PC-9 (cell line): ENCODE data around the gene CALML5. TPM values are rescaled to one million over a fixed set of nuclear protein-coding genes. Genes with fewer than 3 reads are reported as not detected.

Experiments
- BruUV-seq: library from RNA; stranded (reverse); fragments of 400-500 nt; replicated peaks from 2 replicates; lab custom pipeline; 2021; lab: Mats Ljungman, UMichigan
- CTCF ChIA-PET: fragments of 300-600 bp; sonication (Branson Sonifier 250); formaldehyde crosslinking; loops from one replicate; lab custom pipeline; 2022; ENCODE audit warnings: antibody characterized with exemption; lab: Charles Lee
- POLR2A ChIA-PET: fragments of 300-600 bp; sonication (Branson Sonifier 250); formaldehyde crosslinking; loops from one replicate; lab custom pipeline; 2022; ENCODE audit warnings: antibody characterized with exemption; ENCODE audit not compliant: unreplicated experiment; lab: Charles Lee
- DNase-seq, 2 experiments: peaks; one replicate each; pipeline versions ENCODE4 v3.0.0 to v3.0.0-alpha.2; 2015 to 2022; ENCODE audit warnings: mixed read lengths in 1 of 2
- H2AFZ ChIP-seq: fragments of 200-600 bp; sonication (generic); 2 replicates; pipeline ENCODE4 v1.8.1; 2017; ENCODE audit warnings: antibody characterized with exemption
- H3F3A ChIP-seq: fragments of 200-600 bp; sonication (generic); 2 replicates; pipeline ENCODE4 v1.8.1; 2017; ENCODE audit warnings: antibody characterized with exemption, mild to moderate bottlenecking, low read depth; ENCODE audit not compliant: insufficient read depth
- H3K27ac ChIP-seq: fragments of 200-600 bp; sonication (generic); 2 replicates; pipeline ENCODE4 v1.6.1; 2016; ENCODE audit warnings: mixed run types
- H3K27me3 ChIP-seq: fragments of 200-600 bp; sonication (generic); 2 replicates; pipeline ENCODE4 v1.6.1; 2016; ENCODE audit warnings: low read depth, mixed run types; ENCODE audit not compliant: insufficient read depth
- H3K36me3 ChIP-seq: fragments of 200-600 bp; sonication (generic); 2 replicates; pipeline ENCODE4 v1.6.1; 2016; ENCODE audit warnings: low read depth, mixed run types
- H3K4me1 ChIP-seq: fragments of 200-600 bp; sonication (generic); replicated peaks from 2 replicates; pipeline ENCODE4 v1.6.1; 2016; ENCODE audit warnings: mixed run types; ENCODE audit not compliant: insufficient read depth
- H3K4me2 ChIP-seq: fragments of 200-600 bp; sonication (generic); 2 replicates; pipeline ENCODE4 v1.6.1; 2017; ENCODE audit warnings: mixed run types
- H3K4me3 ChIP-seq: fragments of 200-600 bp; sonication (generic); 2 replicates; pipeline ENCODE4 v1.6.1; 2016; ENCODE audit warnings: mixed run types
- H3K79me2 ChIP-seq: fragments of 200-600 bp; sonication (generic); 2 replicates; pipeline ENCODE4 v1.6.1; 2017; ENCODE audit warnings: low read depth, mixed run types
- H3K9me2 ChIP-seq: fragments of 200-600 bp; sonication (generic); 2 replicates; pipeline ENCODE4 v1.8.1; 2017; ENCODE audit warnings: mild to moderate bottlenecking; ENCODE audit not compliant: insufficient read depth
- H3K9me3 ChIP-seq: fragments of 200-600 bp; sonication (generic); 2 replicates; pipeline ENCODE4 v1.8.1; 2016; ENCODE audit warnings: low read depth; ENCODE audit not compliant: insufficient read depth
- H4K20me1 ChIP-seq: fragments of 200-600 bp; sonication (generic); 2 replicates; pipeline ENCODE4 v1.8.1; 2017; ENCODE audit not compliant: insufficient read depth
- EZH2 ChIP-seq: fragments of 200-600 bp; sonication (generic); IDR thresholded peaks from 2 replicates; pipeline ENCODE4 v1.8.0; 2017; ENCODE audit warnings: antibody characterized with exemption, low read depth
- intact Hi-C: fragments of 100-400 bp; cut with micrococcal nuclease; formaldehyde crosslinking; loops from one replicate; pipeline ENCODE4 v1.10.0; 2022; ENCODE audit not compliant: unreplicated experiment
- total RNA-seq: library from RNA; stranded (reverse); gene quantifications from 2 replicates; pipeline ENCODE4 v1.2.3, GENCODE V29; 2021
- TF ChIP-seq, protein P1 (sequence below): fragments of 200-600 bp; sonication (generic); conservative IDR thresholded peaks from 2 replicates; pipeline ENCODE4 v1.6.1; 2017; ENCODE audit warnings: mixed run types, antibody characterized with exemption, mild to moderate bottlenecking, moderate library complexity

Gene CALML5
- total RNA-seq, 1 experiment from 2014 or later = 3.0 TPM

DNA sequence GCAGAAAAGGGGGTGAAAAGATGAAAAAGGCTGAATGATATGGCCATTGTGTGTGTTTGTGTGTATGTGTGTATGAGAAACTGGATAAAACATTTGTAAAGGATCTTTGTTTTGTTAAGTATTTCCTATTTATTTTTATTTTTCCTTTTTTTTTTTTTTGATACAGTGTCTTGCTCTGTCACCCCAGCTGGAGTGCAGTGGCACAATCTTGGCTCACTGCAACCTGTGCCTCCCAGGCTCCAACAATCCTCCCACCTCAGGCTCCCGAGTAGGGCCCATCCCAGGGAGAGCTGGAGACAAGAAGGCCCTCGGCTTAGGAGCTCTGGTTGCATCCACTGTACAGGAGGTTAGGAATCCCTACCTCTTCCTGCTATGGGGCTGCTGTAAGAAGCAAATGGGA, 6.9 kb upstream of the CALML5 start:
- Histone ChIP-seq H3K9me3 (no peaks in the 10 kb centered on the region), H3F3A (no peaks in the 10 kb centered on the region), H3K27me3 (no peaks in the 10 kb centered on the region), H4K20me1 (no peaks in the 10 kb centered on the region), H3K79me2 (no peaks in the 10 kb centered on the region), H2AFZ (no peak overlapping the region), H3K9me2 (no peaks in the 10 kb centered on the region), H3K4me1 (peaks cover 43% of the 10 kb centered on the region), H3K4me3 (no peak overlapping the region), H3K27ac (no peak overlapping the region), H3K36me3 (no peaks in the 10 kb centered on the region), H3K4me2 (no peak overlapping the region)
- DNase-seq = no peak
- TF ChIP-seq EZH2 = no peak
- TF ChIP-seq, protein P1, sequence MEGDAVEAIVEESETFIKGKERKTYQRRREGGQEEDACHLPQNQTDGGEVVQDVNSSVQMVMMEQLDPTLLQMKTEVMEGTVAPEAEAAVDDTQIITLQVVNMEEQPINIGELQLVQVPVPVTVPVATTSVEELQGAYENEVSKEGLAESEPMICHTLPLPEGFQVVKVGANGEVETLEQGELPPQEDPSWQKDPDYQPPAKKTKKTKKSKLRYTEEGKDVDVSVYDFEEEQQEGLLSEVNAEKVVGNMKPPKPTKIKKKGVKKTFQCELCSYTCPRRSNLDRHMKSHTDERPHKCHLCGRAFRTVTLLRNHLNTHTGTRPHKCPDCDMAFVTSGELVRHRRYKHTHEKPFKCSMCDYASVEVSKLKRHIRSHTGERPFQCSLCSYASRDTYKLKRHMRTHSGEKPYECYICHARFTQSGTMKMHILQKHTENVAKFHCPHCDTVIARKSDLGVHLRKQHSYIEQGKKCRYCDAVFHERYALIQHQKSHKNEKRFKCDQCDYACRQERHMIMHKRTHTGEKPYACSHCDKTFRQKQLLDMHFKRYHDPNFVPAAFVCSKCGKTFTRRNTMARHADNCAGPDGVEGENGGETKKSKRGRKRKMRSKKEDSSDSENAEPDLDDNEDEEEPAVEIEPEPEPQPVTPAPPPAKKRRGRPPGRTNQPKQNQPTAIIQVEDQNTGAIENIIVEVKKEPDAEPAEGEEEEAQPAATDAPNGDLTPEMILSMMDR = no peak
- intact Hi-C loops = no loop called here
- BruUV-seq = no TSS peak
- POLR2A ChIA-PET = no interaction called here
- CTCF ChIA-PET = no interaction called here

DNA sequence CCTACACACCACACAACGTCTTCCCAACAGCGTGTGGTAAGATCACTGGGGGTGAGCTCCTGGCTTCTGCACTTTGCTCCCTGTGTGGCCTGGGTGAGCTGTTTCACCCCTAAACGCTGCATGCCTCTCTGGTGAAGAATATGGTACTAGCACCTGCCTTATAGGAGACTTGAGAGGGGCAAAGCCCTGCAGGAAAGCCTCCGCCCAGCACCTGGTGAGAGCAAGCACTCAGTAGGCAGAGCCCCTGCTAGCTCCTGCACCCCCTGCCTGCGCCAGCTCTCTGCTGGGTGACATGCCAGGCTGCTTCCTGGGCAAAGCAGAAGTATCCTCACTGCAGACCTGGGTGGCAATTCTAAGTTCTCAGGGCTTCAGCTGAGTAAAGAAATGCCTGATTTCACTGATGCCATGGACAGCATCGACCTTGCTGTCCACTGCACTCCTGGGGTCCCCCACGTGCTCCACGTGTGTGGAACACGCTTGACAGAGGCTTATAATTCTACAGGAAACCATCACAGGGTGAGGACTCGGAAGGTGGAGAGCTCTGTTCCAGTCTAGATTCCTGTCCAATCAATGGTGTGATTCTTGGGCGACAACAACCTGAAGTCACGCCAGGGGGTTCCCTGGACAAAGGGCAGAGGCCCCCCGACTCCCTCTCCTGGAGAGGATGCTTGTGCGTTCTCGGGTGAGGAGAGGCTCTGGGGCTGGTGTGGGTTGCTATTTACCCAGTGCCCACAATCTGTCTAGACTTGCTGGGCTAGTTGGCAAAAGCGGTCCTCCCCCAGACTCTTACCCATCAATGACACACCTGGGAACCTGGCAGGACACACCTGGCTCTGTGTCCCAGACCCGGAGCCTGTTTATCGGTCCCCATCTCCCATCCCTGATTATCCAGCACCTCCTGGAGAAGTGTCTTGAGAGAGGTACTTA, 5.0 kb upstream of the CALML5 start:
- no peaks in the 10 kb centered on the region for H3K9me2 ChIP-seq
- POLR2A ChIA-PET = interaction anchor here (0.8 kb wide), 1 partner anchor 28 kb away, joined by 5 read pairs; no protein-coding TSS in a partner anchor
- H2AFZ ChIP-seq = no peak overlapping the region
- peak overlapping the region; percentile 31; the same call in 1 of the 2 replicates for H3K4me2 ChIP-seq
- BruUV-seq = no TSS peak
- no peak overlapping the region for H3K4me3 ChIP-seq
- TF ChIP-seq, protein P1 = no peak
- TF ChIP-seq EZH2 = no peak
- no peaks in the 10 kb centered on the region for H3K36me3 ChIP-seq
- CTCF ChIA-PET = interaction anchor here (0.6 kb wide), 1 partner anchor 61 kb away, joined by 3 read pairs; no protein-coding TSS in a partner anchor
- H3F3A ChIP-seq = no peaks in the 10 kb centered on the region
- DNase-seq = no peak
- no peak overlapping the region for H3K27ac ChIP-seq
- no peaks in the 10 kb centered on the region for H3K79me2 ChIP-seq
- intact Hi-C loops = no loop called here
- peaks cover 62% of the 10 kb centered on the region for H3K4me1 ChIP-seq
- no peaks in the 10 kb centered on the region for H3K27me3 ChIP-seq
- no peaks in the 10 kb centered on the region for H4K20me1 ChIP-seq
- H3K9me3 ChIP-seq = no peaks in the 10 kb centered on the region

DNA sequence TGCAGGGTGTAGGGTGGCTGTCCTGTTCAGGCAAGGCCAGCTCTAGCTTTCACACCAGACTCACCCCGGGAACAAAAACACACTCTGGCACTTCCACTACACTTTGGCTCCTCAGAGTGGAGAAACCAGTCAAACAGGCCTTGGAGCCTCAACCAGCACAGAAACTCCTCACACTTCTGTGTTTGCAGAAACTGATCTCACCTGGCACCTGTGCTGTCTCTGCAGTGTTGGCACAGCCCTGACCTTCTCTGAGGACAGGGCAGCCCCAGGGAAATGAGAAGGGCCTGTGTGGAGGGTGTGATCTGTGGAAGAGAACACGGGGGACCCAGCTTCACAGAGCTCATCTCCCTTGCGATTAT, 4.1 kb upstream of the CALML5 start:
- Histone ChIP-seq H3F3A (no peaks in the 10 kb centered on the region), H4K20me1 (no peaks in the 10 kb centered on the region), H3K36me3 (no peaks in the 10 kb centered on the region), H3K79me2 (no peaks in the 10 kb centered on the region), H3K27me3 (no peaks in the 10 kb centered on the region), H3K4me2 (peak overlapping the region; percentile 59), H3K4me3 (no peak overlapping the region), H3K4me1 (peaks cover 63% of the 10 kb centered on the region), H3K9me3 (no peaks in the 10 kb centered on the region), H2AFZ (no peak overlapping the region), H3K9me2 (no peaks in the 10 kb centered on the region), H3K27ac (no peak overlapping the region)
- CTCF ChIA-PET = interaction anchor here (0.7 kb wide), 1 partner anchor 44 kb away, joined by 3 read pairs; no protein-coding TSS in a partner anchor
- no TSS peak for BruUV-seq
- TF ChIP-seq EZH2 = no peak
- TF ChIP-seq, protein P1 = no peak
- peak; percentile 75 to 81 for DNase-seq
- POLR2A ChIA-PET = interaction anchor here (0.6 kb wide), 1 partner anchor 46 kb away, joined by 4 read pairs; no protein-coding TSS in a partner anchor
- intact Hi-C loops = loop anchor here (1.0 kb wide), 1 partner anchor 48 kb away; no protein-coding TSS in a partner anchor
